AG04449 (cell line): Measurements from ENCODE around the gene ZNF273.
"Not testable (repeated sequence)": the region's sequence is repeated elsewhere in the genome, so short reads cannot be mapped to it uniquely, and the experiment has no call there.

Experiments used
- CTCF ChIA-PET: fragments of 350-600 bp; formaldehyde crosslinking; extraction: SDS; loops from one replicate; lab custom pipeline; 2021; ENCODE audit warnings: antibody characterized with exemption; lab: Yijun Ruan, JAX
- POLR2A ChIA-PET: fragments of 400-600, 350-600 bp; formaldehyde crosslinking; extraction: SDS; loops from one replicate; lab custom pipeline; 2020; ENCODE audit warnings: antibody characterized with exemption, inconsistent platforms; lab: Yijun Ruan, JAX
- DNase-seq: peaks from one replicate; pipeline ENCODE4 v3.0.0-alpha.2; 2010; ENCODE audit warnings: low read depth, low spot score
- H3K4me3 ChIP-seq: 2 replicates; pipeline ENCODE4 v1.5.1; 2011; ENCODE audit warnings: low read depth, mild to moderate bottlenecking, control low read depth, low read length
- CTCF ChIP-seq: IDR thresholded peaks from one replicate; pipeline ENCODE4 v1.5.1; 2011; ENCODE audit warnings: mild to moderate bottlenecking, moderate library complexity, low read length, control low read depth, inconsistent platforms; ENCODE audit not compliant: insufficient read depth; ENCODE audit errors: missing control alignments

Gene ZNF273

DNA sequence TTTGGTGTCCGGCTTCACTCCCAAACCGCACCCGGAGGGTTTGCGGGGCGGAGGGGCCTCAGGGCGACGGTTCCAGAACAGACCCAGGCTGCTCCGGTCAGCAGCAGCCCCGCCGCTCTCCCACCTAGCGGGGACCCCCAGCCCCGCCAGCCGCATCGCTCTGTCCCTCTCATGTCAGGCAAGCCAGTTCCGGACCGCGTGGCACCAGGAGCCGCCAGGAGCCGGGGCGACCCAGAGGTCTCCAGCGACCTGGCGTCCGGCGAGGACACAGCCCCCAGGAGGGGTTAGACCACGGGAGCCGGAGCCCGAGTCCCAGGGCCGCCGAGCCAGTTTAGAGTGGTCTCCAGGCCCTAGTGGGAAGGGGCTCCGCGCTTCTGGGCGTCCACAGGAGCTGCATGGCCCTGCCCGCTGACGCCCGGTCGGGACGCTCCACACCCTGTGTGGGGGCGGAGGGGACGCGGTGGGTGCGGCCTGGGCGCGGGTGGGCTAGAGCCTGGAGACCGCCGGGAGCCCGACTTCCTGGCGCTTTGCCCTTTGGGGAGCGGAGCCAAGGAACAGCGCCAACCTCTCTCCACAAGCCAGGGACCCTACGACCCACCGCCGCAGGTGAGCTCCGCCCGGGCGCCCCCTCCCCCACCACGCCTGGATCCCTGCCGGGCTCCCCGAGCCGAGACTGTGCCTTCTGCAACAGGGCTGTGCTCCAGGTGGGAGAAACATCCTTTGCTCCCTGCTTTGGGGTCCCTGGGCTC, 44.4 kb downstream of the ZNF273 start:
- CTCF ChIA-PET: interaction anchor here (0.8 kb wide), 1 partner anchor 360 kb away, joined by 4 read pairs; no protein-coding TSS in a partner anchor
- TF ChIP-seq CTCF: no peak
- POLR2A ChIA-PET: no interaction called here
- DNase-seq: no peak
- no peak overlapping the region for H3K4me3 ChIP-seq

GRCh38 chr7:64948774-64949173, 45.7 kb downstream of the ZNF273 start:
- POLR2A ChIA-PET, CTCF ChIA-PET, H3K4me3 ChIP-seq, DNase-seq: not testable (repeated sequence)

DNA sequence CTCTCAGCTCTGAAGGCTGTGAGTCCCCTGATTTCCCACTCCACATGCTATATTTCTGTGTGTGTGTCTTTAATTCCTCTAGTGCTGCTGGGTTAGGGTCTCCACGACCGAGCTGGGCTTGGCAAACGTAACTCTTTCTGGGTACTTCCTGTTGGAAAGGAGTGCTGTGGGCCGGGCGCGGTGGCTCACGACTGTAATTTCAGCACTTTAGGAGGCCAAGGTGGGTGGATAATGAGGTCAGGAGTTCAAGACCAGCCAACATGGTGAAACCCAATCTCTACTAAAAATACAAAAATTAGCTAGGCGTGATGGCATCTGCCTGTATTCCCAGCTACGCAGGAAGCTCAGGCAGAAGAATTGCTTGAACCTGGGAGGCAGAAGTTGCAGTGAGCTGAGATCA, 47.6 kb downstream of the ZNF273 start:
- not testable (repeated sequence) for DNase-seq, H3K4me3 ChIP-seq
- CTCF ChIA-PET: interaction anchor here (0.7 to 5.2 kb wide), 9 partner anchors 11 to 423 kb away, joined by 3 to 89 read pairs (median 3); partner anchors contain the start of gene ZNF92
- POLR2A ChIA-PET: interaction anchor here (0.6 kb wide), 1 partner anchor 355 kb away, joined by 4 read pairs; no protein-coding TSS in a partner anchor

GRCh38 chr7:64951250-64951848, 48.3 kb downstream of the ZNF273 start:
- DNase-seq: peak; percentile 4
- CTCF ChIA-PET: interaction anchor here (0.6 to 5.2 kb wide), 12 partner anchors 10 to 670 kb away, joined by 3 to 89 read pairs (median 4); no protein-coding TSS in a partner anchor
- H3K4me3 ChIP-seq: no peak overlapping the region
- TF ChIP-seq CTCF: peak; percentile 65
- POLR2A ChIA-PET: interaction anchor here (0.6 kb wide), 1 partner anchor 355 kb away, joined by 4 read pairs; no protein-coding TSS in a partner anchor

DNA sequence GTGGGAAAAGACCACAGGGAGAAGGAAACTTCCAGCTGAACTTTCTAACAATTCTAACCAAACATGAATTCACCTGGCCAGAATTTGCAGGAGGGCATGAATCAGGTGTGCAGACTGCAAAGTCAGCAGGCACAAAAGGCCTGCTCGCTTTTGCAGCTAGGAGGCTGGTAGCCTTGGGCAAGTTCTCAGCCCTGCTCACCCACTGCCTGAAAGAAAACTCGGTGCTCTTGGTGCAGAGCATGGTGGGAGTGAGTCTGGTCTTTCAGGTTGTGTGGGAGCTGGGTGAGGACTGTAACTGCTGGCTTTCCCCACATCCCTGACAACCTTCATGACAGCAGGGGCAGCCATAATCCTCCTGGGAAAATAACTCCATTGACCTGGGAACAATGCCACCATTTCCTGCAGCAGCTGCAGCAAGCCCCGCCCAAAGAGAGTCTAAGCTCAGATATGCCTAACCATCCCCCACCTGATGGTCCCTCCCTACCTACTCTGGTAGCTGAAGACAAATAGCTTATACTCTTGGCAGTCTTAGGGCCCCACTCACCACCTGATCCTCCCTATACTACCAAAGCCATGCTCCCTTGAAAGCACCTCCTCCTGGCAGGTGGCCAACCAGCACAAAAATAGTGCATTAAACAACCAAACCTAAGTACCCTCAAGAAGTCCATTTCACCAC, 56.1 kb downstream of the ZNF273 start:
- no peak for DNase-seq
- no peak for TF ChIP-seq CTCF
- ChIA-PET CTCF (no interaction called here), POLR2A (no interaction called here)
- H3K4me3 ChIP-seq: no peak overlapping the region

DNA sequence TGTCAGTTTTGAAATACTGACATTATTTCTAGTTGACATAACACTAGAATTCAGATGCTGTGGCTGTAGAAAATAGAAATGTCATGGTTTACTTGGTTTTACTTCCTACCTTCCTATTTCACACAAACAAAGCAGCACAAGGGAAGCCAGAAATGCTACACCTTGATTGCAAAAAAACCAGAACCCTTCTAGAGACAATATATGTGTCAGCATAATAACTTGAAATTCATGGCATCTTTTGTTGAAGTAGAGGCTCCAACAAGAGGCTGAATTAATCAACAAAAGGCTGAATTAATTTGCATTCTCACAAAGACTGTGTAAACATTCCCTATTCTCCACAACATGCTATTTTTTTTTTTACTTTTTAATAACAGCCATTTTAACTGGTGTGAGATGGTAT, 62.5 kb downstream of the ZNF273 start:
- no peak overlapping the region for H3K4me3 ChIP-seq
- no peak for TF ChIP-seq CTCF
- CTCF ChIA-PET: interaction anchor here (1.0 kb wide), 1 partner anchor 13 kb away, joined by 3 read pairs; no protein-coding TSS in a partner anchor
- POLR2A ChIA-PET: no interaction called here
- DNase-seq: no peak
